ENCODE data around the gene FOLR2. TPM values are rescaled to one million over a fixed set of nuclear protein-coding genes. Genes with fewer than 3 reads are reported as not detected.
A peak's percentile ranks its signal among the peaks of the same experiment; 100 is the strongest.
"Not testable (repeated sequence)": the region's sequence is repeated elsewhere in the genome, so short reads cannot be mapped to it uniquely, and the experiment has no call there.

Gene FOLR2
- total RNA-seq, 2 donors from 2014 or later = 16.2 to 66.4 TPM

DNA sequence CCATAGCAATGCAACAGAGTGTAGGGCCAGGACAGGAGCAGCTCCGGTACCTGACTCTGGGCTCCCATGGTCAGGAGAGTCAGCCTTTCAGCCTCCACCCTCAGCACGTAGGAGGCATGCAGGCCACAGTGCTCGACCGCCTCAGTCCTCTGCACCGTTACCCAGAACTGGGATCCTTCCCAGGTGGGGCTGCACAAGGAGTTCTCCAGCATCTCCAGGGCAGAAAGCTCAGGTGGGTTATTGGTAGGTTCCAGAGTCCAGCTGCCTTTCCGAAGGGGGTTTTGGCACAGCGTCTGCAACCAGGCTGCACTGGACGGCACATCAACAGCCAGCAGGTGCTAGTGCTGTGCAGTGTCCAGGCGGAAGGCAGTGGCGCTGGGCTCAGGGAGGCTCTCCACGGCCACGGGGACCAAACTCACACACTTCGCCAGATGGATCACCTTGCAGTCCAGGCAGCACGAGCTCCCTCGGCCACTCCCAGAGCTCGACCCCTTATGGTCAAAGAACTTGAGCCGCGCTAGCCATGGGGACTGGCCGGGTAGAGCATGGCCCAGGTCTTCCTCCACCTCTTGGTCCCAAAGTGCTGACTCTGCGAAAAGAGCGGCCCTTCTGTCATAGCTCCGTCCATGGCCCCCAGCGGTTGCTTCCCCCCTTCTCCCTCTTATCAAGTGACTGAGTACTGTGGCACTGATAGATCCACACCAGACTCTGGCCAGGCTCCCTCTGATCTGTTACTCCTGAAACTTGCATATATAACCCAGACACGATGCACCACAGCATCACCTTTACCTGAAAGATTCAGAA is 34.3 kb downstream of the FOLR2 start:
- intact Hi-C loops (cut with DNase I) = no loop called here

DNA sequence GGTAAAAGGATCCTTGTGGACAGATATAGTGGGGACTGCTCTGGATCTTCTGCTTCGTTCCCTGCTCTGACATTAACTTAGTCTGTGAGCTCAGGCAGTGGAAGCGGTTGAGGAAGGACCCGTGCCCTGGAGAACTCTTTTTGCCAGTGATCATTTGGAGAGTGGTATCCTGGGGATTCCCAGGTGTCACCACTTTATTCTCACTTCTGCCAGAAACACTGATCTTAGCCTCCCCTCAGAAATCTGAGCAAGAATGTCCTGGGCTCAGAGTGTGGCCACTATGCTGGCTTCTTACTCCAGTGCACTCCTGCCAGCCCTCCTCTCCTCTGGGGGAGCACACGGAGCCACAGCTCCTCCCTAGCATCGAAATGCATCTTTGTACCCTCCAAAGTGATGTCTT is 35.0 kb downstream of the FOLR2 start:
- intact Hi-C loops (cut with DNase I) = no loop called here
- no peak for DNase-seq (ENCODE audit: low spot score)

More for the DNA sequence above, 34.3 kb downstream of the FOLR2 start:
- DNase-seq (ENCODE audit: low spot score) = peak; percentile 77

GRCh38 chr11:72253392-72253791 is 36.8 kb downstream of the FOLR2 start:
- intact Hi-C loops (cut with DNase I) = no loop called here
- no peak for DNase-seq (ENCODE audit: low spot score)

- intact Hi-C loops (cut with DNase I) = no loop called here
- no peak for DNase-seq (ENCODE audit: low spot score)
Measured at GRCh38 chr11:72254299-72254993, 37.9 kb downstream of the FOLR2 start.

DNA sequence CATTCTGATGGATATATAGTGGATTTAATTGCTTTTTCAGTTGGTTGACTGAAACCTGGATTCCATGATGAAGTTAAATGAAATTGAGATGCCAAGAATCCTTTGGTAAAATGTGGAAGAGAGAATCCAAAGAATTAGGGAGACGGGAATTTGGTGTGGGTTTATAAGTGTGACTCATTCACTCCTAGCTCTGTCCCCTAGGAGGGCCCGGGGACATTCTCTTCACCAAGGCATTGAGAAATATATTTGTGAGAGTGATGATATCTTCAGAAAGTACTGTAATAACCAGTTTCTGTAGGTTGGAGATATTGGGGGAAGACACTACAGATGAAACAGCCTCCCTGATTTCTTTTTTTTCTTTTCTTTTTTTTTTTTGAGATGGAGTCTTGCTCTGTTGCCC is 41.0 kb downstream of the FOLR2 start:
- DNase-seq (ENCODE audit: low spot score) = no peak
- intact Hi-C loops (cut with DNase I) = no loop called here

DNA sequence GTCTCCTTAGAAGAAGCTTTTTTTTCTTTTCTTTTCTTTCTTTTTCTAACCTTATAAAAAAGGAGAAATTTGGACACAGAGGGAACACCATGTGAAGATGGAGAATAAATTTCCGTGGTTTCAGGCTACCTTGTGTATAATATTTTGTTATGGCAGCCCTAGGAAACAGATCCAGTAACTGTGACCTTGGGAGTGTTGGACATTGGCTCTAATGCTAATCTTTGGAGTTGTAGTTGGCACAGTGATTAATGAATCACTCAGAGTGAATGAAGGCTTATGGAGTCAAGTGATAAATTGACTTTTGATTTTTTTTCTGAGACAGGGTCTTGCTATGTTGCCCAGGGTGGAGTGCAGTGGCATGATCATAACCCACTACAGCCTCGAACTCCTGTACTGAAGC is 42.9 kb downstream of the FOLR2 start:
- intact Hi-C loops (cut with DNase I) = no loop called here
- no peak for DNase-seq (ENCODE audit: low spot score)

- no peak for DNase-seq (ENCODE audit: low spot score)
- intact Hi-C loops (cut with DNase I) = no loop called here
Measured at GRCh38 chr11:72260574-72260973, 44.0 kb downstream of the FOLR2 start.

GRCh38 chr11:72263361-72263760 is 46.8 kb downstream of the FOLR2 start:
- intact Hi-C loops (cut with DNase I) = no loop called here
- no peak for DNase-seq (ENCODE audit: low spot score)

DNA sequence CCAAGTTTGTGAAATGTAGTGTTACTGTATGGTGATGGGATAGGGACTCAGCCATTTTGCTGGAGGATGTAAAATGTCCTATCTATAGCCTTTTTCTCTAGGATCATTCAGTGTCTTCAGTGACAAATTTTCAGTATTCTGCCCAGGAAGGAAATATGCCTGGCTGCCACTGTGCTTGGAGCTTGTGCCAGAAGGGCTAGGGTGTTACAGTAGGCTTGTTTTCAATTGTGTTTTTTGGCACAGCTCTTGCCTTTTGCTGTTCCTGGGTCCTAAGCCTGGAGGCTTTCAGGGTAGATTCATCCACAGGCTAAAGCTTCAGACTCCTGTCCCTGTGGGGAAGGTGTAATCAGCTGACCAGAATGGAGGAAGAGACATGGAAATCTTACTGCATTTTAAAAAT is 49.4 kb downstream of the FOLR2 start:
- no peak for DNase-seq (ENCODE audit: low spot score)
- intact Hi-C loops (cut with DNase I) = no loop called here

- intact Hi-C loops (cut with DNase I) = not testable (repeated sequence)
- peak; percentile 29 for DNase-seq (ENCODE audit: low spot score)
Measured at GRCh38 chr11:72266960-72267359, 50.4 kb downstream of the FOLR2 start.

DNA sequence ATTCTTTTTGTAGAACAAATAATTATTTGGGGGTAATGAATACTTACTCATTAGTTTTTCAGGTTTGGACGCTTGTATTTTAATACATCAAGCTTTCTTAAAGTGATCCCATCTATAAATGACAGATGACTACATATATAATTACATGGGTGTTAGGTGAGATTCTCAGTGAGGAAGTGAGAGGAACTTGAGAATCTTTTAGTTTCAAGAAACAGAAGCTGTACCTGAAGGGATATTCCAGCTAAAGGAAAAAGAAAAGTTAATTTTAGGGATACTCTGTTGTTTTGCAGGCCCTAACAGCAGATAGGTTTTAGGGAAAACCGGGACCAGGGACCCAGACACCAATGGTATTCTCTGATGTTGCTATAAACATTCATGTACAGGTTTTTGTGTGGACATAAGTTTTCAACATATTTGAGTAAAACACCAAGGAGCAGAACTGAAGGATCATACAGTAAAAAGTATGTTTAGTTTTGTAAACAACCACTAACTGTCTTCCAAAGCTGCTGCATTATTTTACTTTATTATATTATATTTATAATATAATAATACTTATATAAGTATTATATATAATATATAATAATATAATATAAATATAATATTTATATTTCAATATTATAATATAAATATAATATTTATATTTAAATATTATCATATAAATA is 51.5 kb downstream of the FOLR2 start:
- intact Hi-C loops (cut with DNase I) = no loop called here
- no peak for DNase-seq (ENCODE audit: low spot score)

Other genes with a start within 250 kb of the FOLR2 start
- 10 to 100 TPM; 11.3 to 13.0 TPM for gene IL18BP, start 217.9 kb upstream of the FOLR2 start, total RNA-seq
- gene NUMA1, start 136.3 kb upstream of the FOLR2 start, total RNA-seq = 100 to 1,000 TPM; 129 to 143 TPM
- 1 to 10 TPM; 6.0 to 6.9 TPM for gene LRRC51, start 135.9 kb upstream of the FOLR2 start, total RNA-seq
- 10 to 100 TPM; 63.3 to 73.7 TPM for gene LAMTOR1, start 113.5 kb upstream of the FOLR2 start, total RNA-seq
- not detected for gene TOMT, start 110.9 kb upstream of the FOLR2 start, total RNA-seq
- 10 to 100 TPM; 34.6 to 35.8 TPM for gene ANAPC15, start 104.1 kb upstream of the FOLR2 start, total RNA-seq
- gene FOLR3, start 81.1 kb upstream of the FOLR2 start, total RNA-seq = 1 to 10 TPM in 1 of 2 donors, under 1 TPM in 1; 0.74 to 3.6 TPM
- gene FOLR1, start 24.7 kb upstream of the FOLR2 start, total RNA-seq = not detected
- gene INPPL1, start 8.0 kb downstream of the FOLR2 start, total RNA-seq = 100 to 1,000 TPM; 108 to 110 TPM
- gene PHOX2A, start 27.4 kb downstream of the FOLR2 start, total RNA-seq = not detected
- 10 to 100 TPM; 18.1 to 19.4 TPM for gene CLPB, start 217.7 kb downstream of the FOLR2 start, total RNA-seq

All from posterior vena cava (tissue), 2 donors.